GM18511 (cell line): ENCODE measurements around the gene SPTLC1.
"Not testable (repeated sequence)": the region's sequence is repeated elsewhere in the genome, so short reads cannot be mapped to it uniquely, and the experiment has no call there.

Source experiments
- ATAC-seq: cut with Tn5 transposase; IDR thresholded peaks from one replicate; pipeline ENCODE4 v1.9.1; 2021; ENCODE audit warnings: mild to moderate bottlenecking, moderate library complexity; ENCODE audit not compliant: unreplicated experiment

SPTLC1 gene

GRCh38 chr9:92035687-92036410, 79.4 kb downstream of the SPTLC1 start:
- ATAC-seq, result no peak

- no peak for ATAC-seq
Measured at GRCh38 chr9:92035146-92035545, 80.1 kb downstream of the SPTLC1 start.

GRCh38 chr9:92033991-92034390, 81.2 kb downstream of the SPTLC1 start:
- no peak for ATAC-seq

- ATAC-seq, result no peak
Measured at GRCh38 chr9:92033307-92033706, 81.9 kb downstream of the SPTLC1 start.

GRCh38 chr9:92032891-92033290, 82.3 kb downstream of the SPTLC1 start:
- ATAC-seq, result no peak

GRCh38 chr9:92030367-92030766, 84.8 kb downstream of the SPTLC1 start:
- no peak for ATAC-seq

GRCh38 chr9:92029553-92029952, 85.7 kb downstream of the SPTLC1 start:
- no peak for ATAC-seq

- ATAC-seq, result no peak
Measured at GRCh38 chr9:92026206-92027002, 88.8 kb downstream of the SPTLC1 start.

- ATAC-seq, result not testable (repeated sequence)
Measured at GRCh38 chr9:92021785-92022541, 93.2 kb downstream of the SPTLC1 start.

GRCh38 chr9:92019658-92020057, 95.6 kb downstream of the SPTLC1 start:
- no peak for ATAC-seq

- no peak for ATAC-seq
Measured at GRCh38 chr9:92010705-92011536, 104.3 kb downstream of the SPTLC1 start.

GRCh38 chr9:92010253-92010652, 105.0 kb downstream of the SPTLC1 start:
- ATAC-seq, result not testable (repeated sequence)

GRCh38 chr9:92008041-92008440, 107.2 kb downstream of the SPTLC1 start:
- ATAC-seq, result no peak

GRCh38 chr9:92004045-92004392, 111.2 kb downstream of the SPTLC1 start:
- ATAC-seq, result no peak

- no peak for ATAC-seq
Measured at GRCh38 chr9:92003308-92004044, 111.7 kb downstream of the SPTLC1 start.

- ATAC-seq, result not testable (repeated sequence)
Measured at GRCh38 chr9:92001948-92002347, 113.3 kb downstream of the SPTLC1 start.

- ATAC-seq, result no peak
Measured at GRCh38 chr9:92001244-92001643, 114.0 kb downstream of the SPTLC1 start.

- ATAC-seq, result no peak
Measured at GRCh38 chr9:91995000-91995655, 120.1 kb downstream of the SPTLC1 start.

- ATAC-seq, result no peak
Measured at GRCh38 chr9:91994422-91994821, 120.8 kb downstream of the SPTLC1 start.
